Prostate gland (tissue), 2 donors: ENCODE measurements around the gene ALG8.

Experiments
- POLR2A ChIP-seq: fragments of 450-650 bp; IDR thresholded peaks from one replicate; pipeline ENCODE4 v1.6.1; 2016; ENCODE audit warnings: antibody characterized with exemption, mild to moderate bottlenecking
- POLR2AphosphoS5 ChIP-seq: sonication (generic); formaldehyde crosslinking; IDR thresholded peaks from one replicate; pipeline ENCODE4 v1.6.1; 2017; ENCODE audit warnings: antibody characterized with exemption
- TF ChIP-seq, protein P1 (sequence below), 4 experiments: fragments of 200-600 bp in 2 of 4; fragments of 450-650 bp in 2 of 4; sonication (generic) in 2 of 4; IDR thresholded peaks; 1 replicate in 3 of 4; 2 replicates in 1 of 4; pipeline ENCODE4 v1.5.1; 2016 to 2019; ENCODE audit warnings: antibody characterized with exemption in 4 of 4, mild to moderate bottlenecking in 2 of 4, moderate library complexity in 2 of 4

DNA sequence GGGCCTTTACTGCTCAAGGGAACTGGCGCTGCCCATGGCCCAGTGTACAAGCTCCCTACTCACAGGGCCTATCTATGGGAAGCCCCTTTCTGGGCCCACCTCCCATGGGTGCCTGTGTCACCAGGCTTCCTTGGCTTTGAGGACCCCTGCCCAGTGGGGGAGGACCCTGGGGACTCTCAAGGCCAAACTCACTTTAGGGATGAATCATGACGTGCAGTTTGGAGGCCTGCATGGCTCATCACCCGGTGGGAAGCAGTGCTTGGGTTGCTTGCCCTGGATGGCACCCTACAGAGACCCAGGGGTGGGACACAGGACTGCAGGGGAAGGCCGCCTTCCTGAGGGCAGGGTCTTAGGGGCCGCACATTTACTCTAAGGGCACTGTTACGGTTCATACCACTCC lies 32.5 kb upstream of the ALG8 start:
- TF ChIP-seq, protein P1, sequence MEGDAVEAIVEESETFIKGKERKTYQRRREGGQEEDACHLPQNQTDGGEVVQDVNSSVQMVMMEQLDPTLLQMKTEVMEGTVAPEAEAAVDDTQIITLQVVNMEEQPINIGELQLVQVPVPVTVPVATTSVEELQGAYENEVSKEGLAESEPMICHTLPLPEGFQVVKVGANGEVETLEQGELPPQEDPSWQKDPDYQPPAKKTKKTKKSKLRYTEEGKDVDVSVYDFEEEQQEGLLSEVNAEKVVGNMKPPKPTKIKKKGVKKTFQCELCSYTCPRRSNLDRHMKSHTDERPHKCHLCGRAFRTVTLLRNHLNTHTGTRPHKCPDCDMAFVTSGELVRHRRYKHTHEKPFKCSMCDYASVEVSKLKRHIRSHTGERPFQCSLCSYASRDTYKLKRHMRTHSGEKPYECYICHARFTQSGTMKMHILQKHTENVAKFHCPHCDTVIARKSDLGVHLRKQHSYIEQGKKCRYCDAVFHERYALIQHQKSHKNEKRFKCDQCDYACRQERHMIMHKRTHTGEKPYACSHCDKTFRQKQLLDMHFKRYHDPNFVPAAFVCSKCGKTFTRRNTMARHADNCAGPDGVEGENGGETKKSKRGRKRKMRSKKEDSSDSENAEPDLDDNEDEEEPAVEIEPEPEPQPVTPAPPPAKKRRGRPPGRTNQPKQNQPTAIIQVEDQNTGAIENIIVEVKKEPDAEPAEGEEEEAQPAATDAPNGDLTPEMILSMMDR (IDR thresholded peaks at IDR 0.05): no peak
- TF ChIP-seq POLR2A (no peak), POLR2AphosphoS5 (no peak)
